SK-N-SH (cell line): ENCODE data around the gene LSR. TPM values are rescaled to one million over a fixed set of nuclear protein-coding genes. Genes with fewer than 3 reads are reported as not detected.

Experiments used
- CTCF ChIA-PET: fragments of 300-600, 350-600 bp; formaldehyde crosslinking; extraction: SDS; loops from one replicate; lab custom pipeline; 2021; lab: Yijun Ruan, JAX
- POLR2A ChIA-PET: fragments of 350-600 bp; sonication (Branson Sonifier 250); formaldehyde crosslinking; extraction: SDS; loops from one replicate; lab custom pipeline; 2020; ENCODE audit warnings: antibody characterized with exemption, inconsistent platforms; lab: Yijun Ruan, JAX
- DNase-seq: peaks from one replicate; pipeline ENCODE4 v3.0.0; 2012
- H2AFZ ChIP-seq: fragments of 200-600 bp; sonication (generic); 2 replicates; pipeline ENCODE4 v1.8.1; 2016; ENCODE audit warnings: antibody characterized with exemption, mild to moderate bottlenecking, low read depth
- H3F3A ChIP-seq: fragments of 200-600 bp; sonication (generic); replicated peaks from 2 replicates; pipeline ENCODE3; 2016; ENCODE audit warnings: antibody characterized with exemption, mild to moderate bottlenecking; ENCODE audit not compliant: insufficient read depth
- H3K27ac ChIP-seq, 2 experiments: fragments of 200-500 bp in 1 of 2; fragments of 200-600 bp in 1 of 2; sonication (Bioruptor generic) in 1 of 2; sonication (generic), shearing (Covaris generic) in 1 of 2; 2 replicates each; pipeline versions ENCODE4 v1.5.1 to v1.6.1; 2014 to 2016; ENCODE audit warnings: low read depth in 2 of 2, inconsistent platforms in 1 of 2, low read length in 1 of 2, mild to moderate bottlenecking in 1 of 2, mixed read lengths in 1 of 2
- H3K27me3 ChIP-seq: fragments of 200-600 bp; sonication (generic), shearing (Covaris generic); 2 replicates; pipeline ENCODE4 v1.6.1; 2016; ENCODE audit warnings: mixed run types; ENCODE audit not compliant: insufficient read depth
- H3K36me3 ChIP-seq, 2 experiments: fragments of 200-500 bp in 1 of 2; fragments of 200-600 bp in 1 of 2; sonication (Bioruptor generic) in 1 of 2; sonication (generic) in 1 of 2; replicated peaks in 1 of 2; 2 replicates each; pipeline versions ENCODE3 to v1.5.1; 2014 to 2016; ENCODE audit warnings: low read length in 1 of 2, mild to moderate bottlenecking in 1 of 2; ENCODE audit not compliant: insufficient read depth in 2 of 2, control insufficient read depth in 1 of 2
- H3K4me1 ChIP-seq, 2 experiments: fragments of 200-500 bp in 1 of 2; fragments of 200-600 bp in 1 of 2; sonication (Bioruptor generic) in 1 of 2; sonication (generic), shearing (Covaris generic) in 1 of 2; 2 replicates each; pipeline versions ENCODE4 v1.5.1 to v1.6.1; 2014 to 2016; ENCODE audit warnings: low read depth in 1 of 2, low read length in 1 of 2, mixed run types in 1 of 2; ENCODE audit not compliant: insufficient read depth in 2 of 2, control insufficient read depth in 1 of 2
- H3K4me2 ChIP-seq: fragments of 200-600 bp; sonication (generic), shearing (Covaris generic); 2 replicates; pipeline ENCODE4 v1.6.1; 2017; ENCODE audit warnings: mixed run types
- H3K4me3 ChIP-seq, 2 experiments: fragments of 200-500 bp in 1 of 2; fragments of 200-600 bp in 1 of 2; sonication (Bioruptor generic) in 1 of 2; sonication (generic), shearing (Covaris generic) in 1 of 2; 2 replicates each; pipeline versions ENCODE4 v1.5.1 to v1.8.1; 2014 to 2016; ENCODE audit warnings: low read depth in 2 of 2, inconsistent platforms in 1 of 2, low read length in 1 of 2, mild to moderate bottlenecking in 1 of 2, mixed read lengths in 1 of 2, moderate library complexity in 1 of 2
- H3K79me2 ChIP-seq: fragments of 200-600 bp; sonication (generic); 2 replicates; pipeline ENCODE4 v1.8.1; 2017; ENCODE audit warnings: mild to moderate bottlenecking; ENCODE audit not compliant: insufficient read depth
- H3K9ac ChIP-seq: fragments of 200-600 bp; sonication (generic); 2 replicates; pipeline ENCODE4 v1.6.1; 2017; ENCODE audit warnings: mixed run types
- H3K9me2 ChIP-seq: fragments of 200-600 bp; sonication (generic); 2 replicates; pipeline ENCODE4 v1.6.1; 2017; ENCODE audit warnings: mixed run types
- H3K9me3 ChIP-seq: fragments of 200-600 bp; sonication (generic); 2 replicates; pipeline ENCODE4 v1.6.1; 2017; ENCODE audit warnings: mixed run types, mild to moderate bottlenecking, moderate library complexity
- H4K20me1 ChIP-seq: fragments of 200-600 bp; sonication (generic); 2 replicates; pipeline ENCODE4 v1.6.1; 2017; ENCODE audit warnings: mild to moderate bottlenecking, mixed run types; ENCODE audit not compliant: insufficient read depth
- CHD2 ChIP-seq: fragments of 150-350 bp; IDR thresholded peaks from 2 replicates; pipeline ENCODE4 v1.6.1; 2018; ENCODE audit warnings: low read length; ENCODE audit not compliant: partially characterized antibody
- FOXM1 ChIP-seq: IDR thresholded peaks from 2 replicates; pipeline ENCODE4 v1.4.0; 2012; ENCODE audit warnings: low read depth, mild to moderate bottlenecking
- MXI1 ChIP-seq: IDR thresholded peaks from 2 replicates; pipeline ENCODE4 v1.6.1; 2012; ENCODE audit warnings: mild to moderate bottlenecking, low read depth, low read length, improper control_type of control experiment
- RAD21 ChIP-seq: IDR thresholded peaks from 2 replicates; pipeline ENCODE4 v1.6.1; 2012; ENCODE audit warnings: mild to moderate bottlenecking, low read length
- TCF12 ChIP-seq: IDR thresholded peaks from 2 replicates; pipeline ENCODE4 v1.4.0; 2012
- TEAD4 ChIP-seq: IDR thresholded peaks from 2 replicates; pipeline ENCODE4 v1.4.0; 2012; ENCODE audit warnings: mild to moderate bottlenecking, borderline replicate concordance; ENCODE audit not compliant: insufficient read depth
- WGBS: methylation state at CpG from one replicate; pipeline ENCODE4 v1.1.6; 2017; ENCODE audit warnings: low lambda C conversion rate; 5-methylcytosine and 5-hydroxymethylcytosine counted together
- polyA plus RNA-seq, 3 experiments: library from polyadenylated mRNA; depleted of rRNA; stranded (reverse); fragments of >200 nt; gene quantifications; 2 replicates each; pipeline ENCODE4 v1.2.3, GENCODE V29; 2012
- TF ChIP-seq, protein P1 (sequence below): fragments of 150-350 bp; IDR thresholded peaks from 2 replicates; pipeline ENCODE4 v1.6.1; 2016; ENCODE audit warnings: mild to moderate bottlenecking, low read depth, low read length
- TF ChIP-seq, protein P2 (sequence below): fragments of 200-600 bp; sonication (generic); IDR thresholded peaks from 2 replicates; pipeline ENCODE4 v1.6.1; 2017; ENCODE audit warnings: antibody characterized with exemption, mild to moderate bottlenecking, moderate library complexity
- TF ChIP-seq, protein P3 (sequence below): IDR thresholded peaks from 2 replicates; pipeline ENCODE4 v1.6.1; 2012; ENCODE audit warnings: mild to moderate bottlenecking, low read depth, low read length, moderate library complexity
- TF ChIP-seq, protein P4 (sequence below): IDR thresholded peaks from 2 replicates; pipeline ENCODE4 v1.4.0; 2012; ENCODE audit warnings: low read depth, borderline replicate concordance
- TF ChIP-seq, protein P5 (sequence below): fragments of 150-350 bp; IDR thresholded peaks from 2 replicates; pipeline ENCODE4 v1.6.1; 2017; ENCODE audit warnings: antibody characterized with exemption, low read length, low read depth, borderline replicate concordance

LSR gene
- polyA plus RNA-seq, 1 of the 3 experiments (the other 2 are of a cell fraction) = 0.62 TPM

DNA sequence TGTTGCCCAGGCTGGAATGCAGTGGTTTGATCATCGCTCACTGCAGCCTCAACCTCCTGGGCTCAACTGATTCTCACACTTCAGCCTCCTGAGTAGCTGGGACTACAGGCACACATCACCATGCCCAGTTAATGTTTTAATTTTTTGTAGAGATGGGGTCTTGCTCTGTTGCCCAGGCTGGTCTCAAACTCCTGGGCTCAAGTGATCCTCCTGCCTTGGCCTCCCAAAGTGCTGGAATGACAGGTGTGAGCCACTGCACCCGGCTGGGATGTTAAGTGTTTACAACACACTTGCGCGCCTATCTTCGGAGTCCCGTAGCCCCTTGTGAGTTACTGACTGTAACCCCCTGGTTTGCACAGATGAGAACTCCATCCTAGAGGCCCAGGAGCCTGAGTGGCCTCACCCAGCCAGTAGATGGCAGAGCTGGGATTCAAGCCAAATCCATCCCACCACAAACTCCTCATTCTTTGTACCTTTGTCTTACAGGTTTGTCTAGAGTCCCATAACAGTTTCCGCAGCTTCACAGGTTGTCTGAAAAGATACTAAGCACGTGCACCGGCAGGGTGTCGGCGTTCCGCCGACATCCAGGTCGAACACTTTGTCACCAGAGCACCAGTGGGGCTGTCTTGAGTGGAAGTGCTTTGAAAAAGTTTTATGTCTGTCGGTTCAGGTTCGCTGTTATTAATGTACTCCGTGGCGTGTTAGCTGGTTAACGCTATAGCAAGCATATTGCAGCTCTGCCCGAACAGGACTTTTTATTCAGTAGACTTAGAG, 57.9 kb downstream of the LSR start:
- DNase-seq = no peak
- TF ChIP-seq, protein P1, sequence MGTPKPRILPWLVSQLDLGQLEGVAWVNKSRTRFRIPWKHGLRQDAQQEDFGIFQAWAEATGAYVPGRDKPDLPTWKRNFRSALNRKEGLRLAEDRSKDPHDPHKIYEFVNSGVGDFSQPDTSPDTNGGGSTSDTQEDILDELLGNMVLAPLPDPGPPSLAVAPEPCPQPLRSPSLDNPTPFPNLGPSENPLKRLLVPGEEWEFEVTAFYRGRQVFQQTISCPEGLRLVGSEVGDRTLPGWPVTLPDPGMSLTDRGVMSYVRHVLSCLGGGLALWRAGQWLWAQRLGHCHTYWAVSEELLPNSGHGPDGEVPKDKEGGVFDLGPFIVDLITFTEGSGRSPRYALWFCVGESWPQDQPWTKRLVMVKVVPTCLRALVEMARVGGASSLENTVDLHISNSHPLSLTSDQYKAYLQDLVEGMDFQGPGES = no peak
- no peak for TF ChIP-seq TEAD4
- TF ChIP-seq, protein P2, sequence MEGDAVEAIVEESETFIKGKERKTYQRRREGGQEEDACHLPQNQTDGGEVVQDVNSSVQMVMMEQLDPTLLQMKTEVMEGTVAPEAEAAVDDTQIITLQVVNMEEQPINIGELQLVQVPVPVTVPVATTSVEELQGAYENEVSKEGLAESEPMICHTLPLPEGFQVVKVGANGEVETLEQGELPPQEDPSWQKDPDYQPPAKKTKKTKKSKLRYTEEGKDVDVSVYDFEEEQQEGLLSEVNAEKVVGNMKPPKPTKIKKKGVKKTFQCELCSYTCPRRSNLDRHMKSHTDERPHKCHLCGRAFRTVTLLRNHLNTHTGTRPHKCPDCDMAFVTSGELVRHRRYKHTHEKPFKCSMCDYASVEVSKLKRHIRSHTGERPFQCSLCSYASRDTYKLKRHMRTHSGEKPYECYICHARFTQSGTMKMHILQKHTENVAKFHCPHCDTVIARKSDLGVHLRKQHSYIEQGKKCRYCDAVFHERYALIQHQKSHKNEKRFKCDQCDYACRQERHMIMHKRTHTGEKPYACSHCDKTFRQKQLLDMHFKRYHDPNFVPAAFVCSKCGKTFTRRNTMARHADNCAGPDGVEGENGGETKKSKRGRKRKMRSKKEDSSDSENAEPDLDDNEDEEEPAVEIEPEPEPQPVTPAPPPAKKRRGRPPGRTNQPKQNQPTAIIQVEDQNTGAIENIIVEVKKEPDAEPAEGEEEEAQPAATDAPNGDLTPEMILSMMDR = peak; percentile 40
- TF ChIP-seq TCF12 = no peak
- WGBS = 63% methylated on average over 20 of the region's 20 CpGs

DNA sequence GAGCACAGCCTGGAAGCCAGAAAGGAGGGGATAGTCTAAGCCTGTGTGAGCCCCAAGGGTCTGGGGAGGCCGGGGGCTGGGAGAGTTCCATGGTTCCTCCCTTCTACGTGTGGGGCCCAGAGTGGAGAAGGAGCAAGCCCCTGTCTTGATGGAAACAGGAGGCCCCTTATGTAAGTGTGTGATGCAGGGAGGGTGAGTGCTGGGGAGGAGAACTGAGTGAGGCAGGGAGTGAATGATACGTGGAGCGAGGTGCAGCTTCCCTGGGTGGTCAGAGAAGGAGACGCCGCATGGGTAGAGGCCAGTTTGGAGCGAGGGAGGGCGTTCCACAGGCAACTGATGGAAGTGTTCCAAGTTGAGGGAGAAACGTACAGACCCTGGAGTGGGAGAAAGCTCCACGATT, 59.1 kb downstream of the LSR start:
- CTCF ChIA-PET = no interaction called here
- H3K4me3 ChIP-seq = no peak overlapping the region
- no peaks in the 10 kb centered on the region for H4K20me1 ChIP-seq
- 47% methylated on average over 10 of the region's 10 CpGs for WGBS
- no peaks in the 10 kb centered on the region for H3F3A ChIP-seq
- no peak for TF ChIP-seq TCF12
- no peak for TF ChIP-seq MXI1
- TF ChIP-seq, protein P3, sequence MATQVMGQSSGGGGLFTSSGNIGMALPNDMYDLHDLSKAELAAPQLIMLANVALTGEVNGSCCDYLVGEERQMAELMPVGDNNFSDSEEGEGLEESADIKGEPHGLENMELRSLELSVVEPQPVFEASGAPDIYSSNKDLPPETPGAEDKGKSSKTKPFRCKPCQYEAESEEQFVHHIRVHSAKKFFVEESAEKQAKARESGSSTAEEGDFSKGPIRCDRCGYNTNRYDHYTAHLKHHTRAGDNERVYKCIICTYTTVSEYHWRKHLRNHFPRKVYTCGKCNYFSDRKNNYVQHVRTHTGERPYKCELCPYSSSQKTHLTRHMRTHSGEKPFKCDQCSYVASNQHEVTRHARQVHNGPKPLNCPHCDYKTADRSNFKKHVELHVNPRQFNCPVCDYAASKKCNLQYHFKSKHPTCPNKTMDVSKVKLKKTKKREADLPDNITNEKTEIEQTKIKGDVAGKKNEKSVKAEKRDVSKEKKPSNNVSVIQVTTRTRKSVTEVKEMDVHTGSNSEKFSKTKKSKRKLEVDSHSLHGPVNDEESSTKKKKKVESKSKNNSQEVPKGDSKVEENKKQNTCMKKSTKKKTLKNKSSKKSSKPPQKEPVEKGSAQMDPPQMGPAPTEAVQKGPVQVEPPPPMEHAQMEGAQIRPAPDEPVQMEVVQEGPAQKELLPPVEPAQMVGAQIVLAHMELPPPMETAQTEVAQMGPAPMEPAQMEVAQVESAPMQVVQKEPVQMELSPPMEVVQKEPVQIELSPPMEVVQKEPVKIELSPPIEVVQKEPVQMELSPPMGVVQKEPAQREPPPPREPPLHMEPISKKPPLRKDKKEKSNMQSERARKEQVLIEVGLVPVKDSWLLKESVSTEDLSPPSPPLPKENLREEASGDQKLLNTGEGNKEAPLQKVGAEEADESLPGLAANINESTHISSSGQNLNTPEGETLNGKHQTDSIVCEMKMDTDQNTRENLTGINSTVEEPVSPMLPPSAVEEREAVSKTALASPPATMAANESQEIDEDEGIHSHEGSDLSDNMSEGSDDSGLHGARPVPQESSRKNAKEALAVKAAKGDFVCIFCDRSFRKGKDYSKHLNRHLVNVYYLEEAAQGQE = no peak
- TF ChIP-seq, protein P4, sequence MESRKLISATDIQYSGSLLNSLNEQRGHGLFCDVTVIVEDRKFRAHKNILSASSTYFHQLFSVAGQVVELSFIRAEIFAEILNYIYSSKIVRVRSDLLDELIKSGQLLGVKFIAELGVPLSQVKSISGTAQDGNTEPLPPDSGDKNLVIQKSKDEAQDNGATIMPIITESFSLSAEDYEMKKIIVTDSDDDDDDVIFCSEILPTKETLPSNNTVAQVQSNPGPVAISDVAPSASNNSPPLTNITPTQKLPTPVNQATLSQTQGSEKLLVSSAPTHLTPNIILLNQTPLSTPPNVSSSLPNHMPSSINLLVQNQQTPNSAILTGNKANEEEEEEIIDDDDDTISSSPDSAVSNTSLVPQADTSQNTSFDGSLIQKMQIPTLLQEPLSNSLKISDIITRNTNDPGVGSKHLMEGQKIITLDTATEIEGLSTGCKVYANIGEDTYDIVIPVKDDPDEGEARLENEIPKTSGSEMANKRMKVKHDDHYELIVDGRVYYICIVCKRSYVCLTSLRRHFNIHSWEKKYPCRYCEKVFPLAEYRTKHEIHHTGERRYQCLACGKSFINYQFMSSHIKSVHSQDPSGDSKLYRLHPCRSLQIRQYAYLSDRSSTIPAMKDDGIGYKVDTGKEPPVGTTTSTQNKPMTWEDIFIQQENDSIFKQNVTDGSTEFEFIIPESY = no peak
- TF ChIP-seq, protein P5, sequence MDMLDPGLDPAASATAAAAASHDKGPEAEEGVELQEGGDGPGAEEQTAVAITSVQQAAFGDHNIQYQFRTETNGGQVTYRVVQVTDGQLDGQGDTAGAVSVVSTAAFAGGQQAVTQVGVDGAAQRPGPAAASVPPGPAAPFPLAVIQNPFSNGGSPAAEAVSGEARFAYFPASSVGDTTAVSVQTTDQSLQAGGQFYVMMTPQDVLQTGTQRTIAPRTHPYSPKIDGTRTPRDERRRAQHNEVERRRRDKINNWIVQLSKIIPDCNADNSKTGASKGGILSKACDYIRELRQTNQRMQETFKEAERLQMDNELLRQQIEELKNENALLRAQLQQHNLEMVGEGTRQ = no peak
- TF ChIP-seq RAD21 = no peak
- TF ChIP-seq CHD2 = no peak
- no peak for TF ChIP-seq FOXM1
- H3K27ac ChIP-seq = no peak overlapping the region
- no peaks in the 10 kb centered on the region for H3K9me3 ChIP-seq
- DNase-seq = no peak
- H3K27me3 ChIP-seq = peaks cover 20% of the 10 kb centered on the region
- POLR2A ChIA-PET = no interaction called here
- H3K4me2 ChIP-seq = no peak overlapping the region
- H3K36me3 ChIP-seq = no peaks in the 10 kb centered on the region
- no peaks in the 10 kb centered on the region for H3K4me1 ChIP-seq
- no peaks in the 10 kb centered on the region for H3K9me2 ChIP-seq
- no peak overlapping the region for H3K9ac ChIP-seq
- no peaks in the 10 kb centered on the region for H3K79me2 ChIP-seq
- H2AFZ ChIP-seq = no peak overlapping the region

More for the DNA sequence above, 57.9 kb downstream of the LSR start:
- no peak overlapping the region for H3K4me2 ChIP-seq
- no peak overlapping the region for H3K4me3 ChIP-seq
- CTCF ChIA-PET = interaction anchor here (0.6 to 0.7 kb wide), 2 partner anchors 12 to 20 kb away, joined by 3 to 4 read pairs; no protein-coding TSS in a partner anchor
- POLR2A ChIA-PET = no interaction called here
- no peaks in the 10 kb centered on the region for H3F3A ChIP-seq
- no peak overlapping the region for H3K27ac ChIP-seq
- no peak overlapping the region for H3K9ac ChIP-seq
- no peaks in the 10 kb centered on the region for H4K20me1 ChIP-seq
- no peaks in the 10 kb centered on the region for H3K9me2 ChIP-seq
- H3K79me2 ChIP-seq = no peaks in the 10 kb centered on the region
- peaks cover 32% of the 10 kb centered on the region for H3K27me3 ChIP-seq
- no peaks in the 10 kb centered on the region for H3K9me3 ChIP-seq
- H2AFZ ChIP-seq = no peak overlapping the region
- no peaks in the 10 kb centered on the region for H3K36me3 ChIP-seq
- no peaks in the 10 kb centered on the region for H3K4me1 ChIP-seq
